C4-2B (cell line): ENCODE measurements around the gene PERCC1.

Source experiments
- ZFX ChIP-seq: fragments of 450-650 bp; IDR thresholded peaks from 2 replicates; pipeline ENCODE4 v1.6.1; 2017
- TF ChIP-seq, protein P1 (sequence below): fragments of 450-650 bp; conservative IDR thresholded peaks from 2 replicates; pipeline ENCODE4 v1.5.1; 2017; ENCODE audit warnings: mild to moderate bottlenecking

DNA sequence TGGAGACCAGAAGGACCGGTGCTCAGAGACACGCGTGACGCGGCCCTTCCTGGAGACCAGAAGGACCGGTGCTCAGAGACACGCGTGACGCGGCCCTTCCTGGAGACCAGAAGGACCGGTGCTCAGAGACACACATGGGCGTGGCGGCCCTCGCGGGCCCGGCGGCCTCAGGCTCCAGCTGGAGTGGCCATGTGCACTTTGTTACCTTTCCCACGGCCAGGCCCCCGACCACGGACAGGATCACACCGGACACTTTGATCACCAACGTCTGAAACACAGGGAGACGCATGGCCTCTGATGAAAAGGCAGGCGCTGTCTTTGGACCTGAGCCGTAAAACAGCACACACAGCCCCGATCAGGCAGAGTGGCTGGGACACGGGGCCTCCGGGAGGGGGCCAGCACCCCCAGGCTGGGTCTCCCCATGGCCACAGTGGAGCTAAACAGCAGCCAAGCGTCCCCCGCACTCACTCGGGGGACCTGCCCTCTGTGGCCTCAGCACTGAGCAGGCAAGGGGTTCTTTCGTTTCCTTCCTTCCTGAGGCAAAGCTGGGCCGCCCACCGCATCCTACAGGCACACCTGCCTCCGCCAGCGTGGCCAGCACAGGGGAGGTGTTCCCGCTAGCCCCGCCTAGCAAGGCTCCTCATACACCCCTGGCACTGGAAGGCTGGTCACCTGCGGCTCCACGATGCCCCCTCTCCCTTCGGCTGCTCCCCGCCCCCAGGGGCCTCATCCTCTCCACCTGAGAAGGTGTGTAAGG is 26.8 kb downstream of the PERCC1 start:
- TF ChIP-seq, protein P1, sequence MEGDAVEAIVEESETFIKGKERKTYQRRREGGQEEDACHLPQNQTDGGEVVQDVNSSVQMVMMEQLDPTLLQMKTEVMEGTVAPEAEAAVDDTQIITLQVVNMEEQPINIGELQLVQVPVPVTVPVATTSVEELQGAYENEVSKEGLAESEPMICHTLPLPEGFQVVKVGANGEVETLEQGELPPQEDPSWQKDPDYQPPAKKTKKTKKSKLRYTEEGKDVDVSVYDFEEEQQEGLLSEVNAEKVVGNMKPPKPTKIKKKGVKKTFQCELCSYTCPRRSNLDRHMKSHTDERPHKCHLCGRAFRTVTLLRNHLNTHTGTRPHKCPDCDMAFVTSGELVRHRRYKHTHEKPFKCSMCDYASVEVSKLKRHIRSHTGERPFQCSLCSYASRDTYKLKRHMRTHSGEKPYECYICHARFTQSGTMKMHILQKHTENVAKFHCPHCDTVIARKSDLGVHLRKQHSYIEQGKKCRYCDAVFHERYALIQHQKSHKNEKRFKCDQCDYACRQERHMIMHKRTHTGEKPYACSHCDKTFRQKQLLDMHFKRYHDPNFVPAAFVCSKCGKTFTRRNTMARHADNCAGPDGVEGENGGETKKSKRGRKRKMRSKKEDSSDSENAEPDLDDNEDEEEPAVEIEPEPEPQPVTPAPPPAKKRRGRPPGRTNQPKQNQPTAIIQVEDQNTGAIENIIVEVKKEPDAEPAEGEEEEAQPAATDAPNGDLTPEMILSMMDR, result no peak
- no peak for TF ChIP-seq ZFX
